GM12878 (cell line): ENCODE results near the gene CAMK2D. TPM values are rescaled to one million over a fixed set of nuclear protein-coding genes. Genes with fewer than 3 reads are reported as not detected.

Experiments used
- ATAC-seq: fragments of 200-7000 bp; cut with Tn5 transposase; 3 replicates; pipeline ENCODE4 v1.9.1; 2020; ENCODE audit warnings: mild to moderate bottlenecking, moderate library complexity
- BruUV-seq: library from RNA; stranded (reverse); fragments of 400-500 nt; replicated peaks from 2 replicates; lab custom pipeline; 2021; lab: Mats Ljungman, UMichigan
- CTCF ChIA-PET: fragments of 300-600 bp; sonication (Branson Sonifier 250); formaldehyde crosslinking; extraction: SDS; loops from one replicate; lab custom pipeline; 2021; ENCODE audit warnings: inconsistent platforms; lab: Yijun Ruan, JAX
- POLR2A ChIA-PET: fragments of 350-600 bp; formaldehyde crosslinking; extraction: SDS; loops from one replicate; lab custom pipeline; 2021; ENCODE audit warnings: inconsistent platforms; lab: Charles Lee
- RAD21 ChIA-PET: fragments of 300-600 bp; sonication (Branson Sonifier 250); formaldehyde crosslinking; loops from one replicate; lab custom pipeline; 2023; ENCODE audit warnings: antibody characterized with exemption; ENCODE audit not compliant: unreplicated experiment; lab: Charles Lee
- SMC1A ChIA-PET: fragments of 300-600 bp; sonication (Branson Sonifier 250); formaldehyde crosslinking; loops from one replicate; lab custom pipeline; 2023; ENCODE audit not compliant: unreplicated experiment, uncharacterized antibody; lab: Charles Lee
- DNase-seq: peaks from one replicate; pipeline ENCODE4 v3.0.0-alpha.2; 2011; ENCODE audit warnings: low read depth, low spot score
- FAIRE-seq: peaks from 3 replicates; lab custom pipeline; 2011; peaks lifted over from hg19 to GRCh38; lab: Jason Lieb, UNC
- H2AFZ ChIP-seq: 2 replicates; pipeline ENCODE4 v1.6.0; 2011; ENCODE audit warnings: low read depth, low read length, control low read depth; ENCODE audit not compliant: control insufficient read depth
- H3K27ac ChIP-seq: 2 replicates; pipeline ENCODE4 v1.5.1; 2011; ENCODE audit warnings: control low read depth; ENCODE audit not compliant: control insufficient read depth, insufficient read depth
- H3K27me3 ChIP-seq, 2 experiments: replicated peaks in 1 of 2; 2 replicates each; pipeline versions ENCODE4 v1.6.0 to v1.6.1; 2011; ENCODE audit warnings: low read length in 1 of 2; ENCODE audit not compliant: control insufficient read depth in 2 of 2, insufficient read depth in 2 of 2
- H3K36me3 ChIP-seq, 2 experiments: 2 replicates each; pipeline ENCODE4 v1.5.1; 2011; ENCODE audit warnings: low read length in 1 of 2; ENCODE audit not compliant: control insufficient read depth in 2 of 2, insufficient read depth in 2 of 2
- H3K4me1 ChIP-seq: 2 replicates; pipeline ENCODE4 v1.6.1; 2011; ENCODE audit warnings: mild to moderate bottlenecking, low read length, moderate library complexity, mixed read lengths; ENCODE audit not compliant: control insufficient read depth, insufficient read depth
- H3K4me2 ChIP-seq: 2 replicates; pipeline ENCODE4 v1.6.0; 2011; ENCODE audit warnings: control low read depth; ENCODE audit not compliant: control insufficient read depth, insufficient read depth
- H3K4me3 ChIP-seq: fragments of 200-600 bp; sonication (generic); 2 replicates; pipeline ENCODE4 v1.5.1; 2016
- H3K79me2 ChIP-seq: 2 replicates; pipeline ENCODE4 v1.6.0; 2011; ENCODE audit warnings: low read length; ENCODE audit not compliant: control insufficient read depth, insufficient read depth
- H3K9ac ChIP-seq: 2 replicates; pipeline ENCODE4 v1.8.0; 2011; ENCODE audit warnings: low read length, control low read depth, mixed read lengths; ENCODE audit not compliant: control insufficient read depth, insufficient read depth
- H3K9me3 ChIP-seq: replicated peaks from 3 replicates; pipeline ENCODE4 v1.5.1; 2011; ENCODE audit warnings: mild to moderate bottlenecking, low read length; ENCODE audit not compliant: control insufficient read depth, insufficient read depth
- H4K20me1 ChIP-seq: 2 replicates; pipeline ENCODE4 v1.6.0; 2011; ENCODE audit not compliant: control insufficient read depth, insufficient read depth
- ATF7 ChIP-seq: fragments of 450-650 bp; IDR thresholded peaks from 2 replicates; pipeline ENCODE4 v1.6.1; 2016; ENCODE audit warnings: low read depth, mild to moderate bottlenecking
- BACH1 ChIP-seq: fragments of 450-650 bp; IDR thresholded peaks from 2 replicates; pipeline ENCODE4 v1.6.1; 2017; ENCODE audit warnings: mild to moderate bottlenecking, borderline replicate concordance
- CBX3 ChIP-seq: fragments of 200-600 bp; sonication (generic); IDR thresholded peaks from 2 replicates; pipeline ENCODE4 v1.6.1; 2016; ENCODE audit warnings: low read depth, borderline replicate concordance
- CEBPB ChIP-seq, 2 experiments: fragments of 150-350 bp in 1 of 2; IDR thresholded peaks; 2 replicates each; pipeline ENCODE4 v1.6.1; 2012 to 2014; ENCODE audit warnings: low read depth in 2 of 2, low read length in 2 of 2, borderline replicate concordance in 1 of 2, inconsistent platforms in 1 of 2
- CHD2 ChIP-seq: IDR thresholded peaks from 2 replicates; pipeline ENCODE4 v1.6.1; 2011; ENCODE audit warnings: low read depth, low read length, improper control_type of control experiment, borderline replicate concordance
- CREB1 ChIP-seq: IDR thresholded peaks from 2 replicates; pipeline ENCODE4 v1.6.1; 2012; ENCODE audit warnings: low read depth, mild to moderate bottlenecking, inconsistent platforms
- JUND ChIP-seq: IDR thresholded peaks from 2 replicates; pipeline ENCODE4 v1.6.1; 2012; ENCODE audit warnings: low read depth, mild to moderate bottlenecking, low read length, improper control_type of control experiment, moderate library complexity
- KDM1A ChIP-seq: fragments of 200-600 bp; sonication (generic); IDR thresholded peaks from 2 replicates; pipeline ENCODE4 v1.6.1; 2016; ENCODE audit warnings: borderline replicate concordance
- LARP7 ChIP-seq: fragments of 450-650 bp; IDR thresholded peaks from 2 replicates; pipeline ENCODE4 v1.6.1; 2017; ENCODE audit warnings: mild to moderate bottlenecking
- MEF2B ChIP-seq: fragments of 450-650 bp; IDR thresholded peaks from 2 replicates; pipeline ENCODE4 v1.6.1; 2018; ENCODE audit warnings: mild to moderate bottlenecking, moderate library complexity; ENCODE audit not compliant: partially characterized antibody, poor library complexity, severe bottlenecking
- NR2C1 ChIP-seq: fragments of 450-650 bp; IDR thresholded peaks from 2 replicates; pipeline ENCODE4 v1.6.1; 2017; ENCODE audit warnings: antibody characterized with exemption, mild to moderate bottlenecking, moderate library complexity
- NR2C2 ChIP-seq: IDR thresholded peaks from 2 replicates; pipeline ENCODE4 v1.6.1; 2011; ENCODE audit warnings: borderline replicate concordance, low read depth; ENCODE audit not compliant: control insufficient read depth, insufficient read length
- POLR2AphosphoS5 ChIP-seq: IDR thresholded peaks from 2 replicates; pipeline ENCODE4 v1.6.1; 2011; ENCODE audit warnings: mild to moderate bottlenecking, low read length, inconsistent platforms
- TARDBP ChIP-seq: IDR thresholded peaks from 2 replicates; pipeline ENCODE4 v1.6.1; 2016; ENCODE audit warnings: borderline replicate concordance
- ZNF207 ChIP-seq: fragments of 450-650 bp; IDR thresholded peaks from 2 replicates; pipeline ENCODE4 v1.6.1; 2014; ENCODE audit warnings: antibody characterized with exemption, mild to moderate bottlenecking, borderline replicate concordance
- ZNF384 ChIP-seq: IDR thresholded peaks from 2 replicates; pipeline ENCODE4 v1.6.1; 2012; ENCODE audit warnings: low read depth, mild to moderate bottlenecking, low read length, improper control_type of control experiment, borderline replicate concordance
- WGBS: methylation state at CpG from one replicate; pipeline ENCODE4 v1.1.6; 2016; ENCODE audit warnings: low lambda C conversion rate; ENCODE audit not compliant: insufficient replicate concordance, insufficient coverage; ENCODE audit errors: missing lambda C conversion rate; 5-methylcytosine and 5-hydroxymethylcytosine counted together
- in situ Hi-C: fragments of 300-500 bp; cut with MboI; formaldehyde crosslinking; loops from 9 replicates; pipeline ENCODE4 v1.14.3; 2018; ENCODE audit warnings: mixed read lengths
- intact Hi-C: fragments of 100-400 bp; cut with micrococcal nuclease; formaldehyde crosslinking; loops from one replicate; pipeline ENCODE4 v1.14.2; 2022; ENCODE audit not compliant: unreplicated experiment
- polyA plus RNA-seq, 11 experiments: library from polyadenylated mRNA; depleted of rRNA in 4 of 11; unstranded in 6 of 11; stranded (reverse) in 5 of 11; fragments of >200 nt; fragmentation: Nextera tagmentation in 4 of 11; fragmentation: Illumina TruSeq in 1 of 11; extraction: Ambion mirVana in 4 of 11; extraction: Trizol in 1 of 11; gene quantifications; 1 replicate in 1 of 11; 2 replicates in 10 of 11; pipeline versions ENCODE4 v1.2.1 to v1.2.3, GENCODE V29; 2011 to 2016; ENCODE audit warnings: inconsistent platforms in 2 of 11, missing spikeins in 2 of 11, low read depth in 1 of 11
- total RNA-seq, 4 experiments: library from RNA; depleted of rRNA in 3 of 4; stranded (reverse); fragments of >200 nt in 3 of 4; fragmentation: Illumina TruSeq in 1 of 4; extraction: Trizol in 1 of 4; gene quantifications; 2 replicates each; pipeline versions ENCODE4 v1.2.1 to v1.2.3, GENCODE V29; 2013 to 2021

The CAMK2D gene
- total and polyA plus RNA-seq, 10 of the 15 experiments (the other 5 are each of a cell fraction or from before 2014, with no cell fraction given): 6.9 to 88.5 (median 12.9) TPM

GRCh38 chr4:113561092-113561491 lies 200.4 kb downstream of the CAMK2D start:
- TF ChIP-seq MEF2B (no peak), LARP7 (no peak)
- FAIRE-seq: no peak
- Histone ChIP-seq H3K9me3 (no peaks in the 10 kb centered on the region; the same call in 1 of the 3 replicates), H3K27me3 (no peaks in the 10 kb centered on the region), H3K27ac (no peak overlapping the region), H3K36me3 (peaks cover 1 to 3% of the 10 kb centered on the region in 2 experiments; a peak in 2 of 4 replicates), H3K4me2 (no peak overlapping the region), H3K9ac (no peak overlapping the region), H3K79me2 (peaks cover 3% of the 10 kb centered on the region; the same call in 1 of the 2 replicates), H2AFZ (no peak overlapping the region), H4K20me1 (no peaks in the 10 kb centered on the region), H3K4me1 (peaks cover 31% of the 10 kb centered on the region), H3K4me3 (no peak overlapping the region)
- 100% methylated on average over 2 of the region's 2 CpGs for WGBS
- DNase-seq: no peak
- no TSS peak for BruUV-seq
- ChIA-PET RAD21 (interaction anchor here (1.1 to 8.5 kb wide), 8 partner anchors 12 to 199 kb away, joined by 3 to 95 read pairs (median 4); no protein-coding TSS in a partner anchor), CTCF (interaction anchor here (1.2 to 6.7 kb wide), 7 partner anchors 10 to 390 kb away, joined by 3 to 85 read pairs (median 3); no protein-coding TSS in a partner anchor), POLR2A (interaction anchor here (1.0 to 1.2 kb wide), 2 partner anchors 135 to 272 kb away, joined by 3 to 4 read pairs; no protein-coding TSS in a partner anchor), SMC1A (interaction anchor here (0.8 to 8.9 kb wide), 12 partner anchors 10 to 278 kb away, joined by 3 to 168 read pairs (median 4); no protein-coding TSS in a partner anchor)
- intact Hi-C loops (no loop called here), in situ Hi-C loops (no loop called here)
- ATAC-seq: no peak

- no peak for DNase-seq
- no peak overlapping the region for H2AFZ ChIP-seq
- H3K4me3 ChIP-seq: no peak overlapping the region
- ChIA-PET POLR2A (interaction anchor here (0.7 kb wide), 1 partner anchor 107 kb away, joined by 3 read pairs; no protein-coding TSS in a partner anchor), SMC1A (interaction anchor here (1.0 to 8.0 kb wide), 6 partner anchors 10 to 77 kb away, joined by 3 to 79 read pairs (median 5); no protein-coding TSS in a partner anchor), RAD21 (interaction anchor here (1.1 to 8.5 kb wide), 4 partner anchors 11 to 55 kb away, joined by 3 to 95 read pairs (median 22); no protein-coding TSS in a partner anchor), CTCF (interaction anchor here (1.2 to 6.7 kb wide), 3 partner anchors 10 to 390 kb away, joined by 3 to 85 read pairs (median 3); no protein-coding TSS in a partner anchor)
- H3K27ac ChIP-seq: no peak overlapping the region
- no peaks in the 10 kb centered on the region; the same call in 1 of the 3 replicates for H3K9me3 ChIP-seq
- no peaks in the 10 kb centered on the region for H3K27me3 ChIP-seq
- H4K20me1 ChIP-seq: no peaks in the 10 kb centered on the region
- H3K36me3 ChIP-seq: peaks cover 1 to 3% of the 10 kb centered on the region in 2 experiments; a peak in 2 of 4 replicates
- in situ Hi-C loops: no loop called here
- intact Hi-C loops: no loop called here
- ATAC-seq: no peak
- H3K9ac ChIP-seq: no peak overlapping the region
- H3K79me2 ChIP-seq: peaks cover 3% of the 10 kb centered on the region; the same call in 1 of the 2 replicates
- no peak for FAIRE-seq
- BruUV-seq: no TSS peak
- TF ChIP-seq LARP7 (no peak), ATF7 (no peak), NR2C1 (no peak), KDM1A (no peak), TARDBP (no peak), CREB1 (no peak), NR2C2 (no peak), CHD2 (no peak), CEBPB (IDR thresholded peaks at IDR 0.05; ENCODE audit: borderline replicate concordance in 1 of 2, low read depth in 2 of 2, low read length in 2 of 2) (no peak), JUND (no peak), BACH1 (no peak), CBX3 (no peak), ZNF207 (no peak), POLR2AphosphoS5 (no peak), ZNF384 (no peak)
- no peak overlapping the region for H3K4me2 ChIP-seq
- H3K4me1 ChIP-seq: peaks cover 26% of the 10 kb centered on the region
Measured at GRCh38 chr4:113560579-113560978, 201.0 kb downstream of the CAMK2D start.
